ENCODE measurements around the gene UBL4A.

The UBL4A gene

DNA sequence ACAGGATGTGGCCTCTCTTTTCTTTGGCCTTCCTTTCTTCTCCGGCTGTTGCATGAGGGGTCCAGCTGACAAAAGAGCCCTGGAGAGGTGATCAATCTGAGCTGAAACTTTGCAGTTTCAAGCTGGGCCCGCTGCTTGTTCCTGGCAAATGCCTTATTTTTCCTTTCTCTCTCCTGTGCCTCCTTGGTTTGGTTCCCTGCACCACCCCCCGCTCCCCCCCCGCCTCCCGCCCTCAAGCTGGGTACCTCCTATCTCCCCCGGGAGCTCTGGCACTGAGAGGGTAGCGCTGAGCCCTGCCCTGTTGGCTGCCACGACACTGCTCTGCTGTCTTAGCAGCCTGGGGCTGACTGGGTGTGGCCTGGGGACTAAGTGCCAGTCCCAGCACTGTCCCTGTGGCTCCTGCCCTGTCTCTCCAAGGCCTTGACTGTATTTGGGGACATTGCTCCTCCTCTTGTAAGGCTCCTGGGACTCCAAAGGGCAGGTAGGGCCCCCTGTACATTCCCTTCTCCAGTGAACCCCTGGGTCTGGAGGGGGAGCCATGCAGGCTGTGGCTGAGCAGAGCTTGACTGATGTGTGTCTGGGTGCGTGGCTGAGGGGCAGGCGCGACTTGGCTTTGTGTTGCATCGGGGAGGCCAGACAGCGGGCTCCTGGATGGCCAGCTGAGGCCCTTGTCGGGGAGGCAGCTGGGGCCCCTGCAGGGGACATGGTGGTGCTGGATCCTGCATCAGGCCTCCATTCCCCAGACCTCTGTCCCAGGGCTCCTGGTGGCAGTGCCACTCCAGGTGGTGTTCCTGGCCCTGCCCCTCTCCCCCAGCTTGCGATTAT, 27.2 kb downstream of the UBL4A start:
- TF ChIP-seq, protein P1, sequence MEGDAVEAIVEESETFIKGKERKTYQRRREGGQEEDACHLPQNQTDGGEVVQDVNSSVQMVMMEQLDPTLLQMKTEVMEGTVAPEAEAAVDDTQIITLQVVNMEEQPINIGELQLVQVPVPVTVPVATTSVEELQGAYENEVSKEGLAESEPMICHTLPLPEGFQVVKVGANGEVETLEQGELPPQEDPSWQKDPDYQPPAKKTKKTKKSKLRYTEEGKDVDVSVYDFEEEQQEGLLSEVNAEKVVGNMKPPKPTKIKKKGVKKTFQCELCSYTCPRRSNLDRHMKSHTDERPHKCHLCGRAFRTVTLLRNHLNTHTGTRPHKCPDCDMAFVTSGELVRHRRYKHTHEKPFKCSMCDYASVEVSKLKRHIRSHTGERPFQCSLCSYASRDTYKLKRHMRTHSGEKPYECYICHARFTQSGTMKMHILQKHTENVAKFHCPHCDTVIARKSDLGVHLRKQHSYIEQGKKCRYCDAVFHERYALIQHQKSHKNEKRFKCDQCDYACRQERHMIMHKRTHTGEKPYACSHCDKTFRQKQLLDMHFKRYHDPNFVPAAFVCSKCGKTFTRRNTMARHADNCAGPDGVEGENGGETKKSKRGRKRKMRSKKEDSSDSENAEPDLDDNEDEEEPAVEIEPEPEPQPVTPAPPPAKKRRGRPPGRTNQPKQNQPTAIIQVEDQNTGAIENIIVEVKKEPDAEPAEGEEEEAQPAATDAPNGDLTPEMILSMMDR (IDR thresholded peaks at IDR 0.05; ENCODE audit: low read depth, low read length), result no peak
- no peak for DNase-seq (ENCODE audit: extremely low read depth, low read depth)

DNA sequence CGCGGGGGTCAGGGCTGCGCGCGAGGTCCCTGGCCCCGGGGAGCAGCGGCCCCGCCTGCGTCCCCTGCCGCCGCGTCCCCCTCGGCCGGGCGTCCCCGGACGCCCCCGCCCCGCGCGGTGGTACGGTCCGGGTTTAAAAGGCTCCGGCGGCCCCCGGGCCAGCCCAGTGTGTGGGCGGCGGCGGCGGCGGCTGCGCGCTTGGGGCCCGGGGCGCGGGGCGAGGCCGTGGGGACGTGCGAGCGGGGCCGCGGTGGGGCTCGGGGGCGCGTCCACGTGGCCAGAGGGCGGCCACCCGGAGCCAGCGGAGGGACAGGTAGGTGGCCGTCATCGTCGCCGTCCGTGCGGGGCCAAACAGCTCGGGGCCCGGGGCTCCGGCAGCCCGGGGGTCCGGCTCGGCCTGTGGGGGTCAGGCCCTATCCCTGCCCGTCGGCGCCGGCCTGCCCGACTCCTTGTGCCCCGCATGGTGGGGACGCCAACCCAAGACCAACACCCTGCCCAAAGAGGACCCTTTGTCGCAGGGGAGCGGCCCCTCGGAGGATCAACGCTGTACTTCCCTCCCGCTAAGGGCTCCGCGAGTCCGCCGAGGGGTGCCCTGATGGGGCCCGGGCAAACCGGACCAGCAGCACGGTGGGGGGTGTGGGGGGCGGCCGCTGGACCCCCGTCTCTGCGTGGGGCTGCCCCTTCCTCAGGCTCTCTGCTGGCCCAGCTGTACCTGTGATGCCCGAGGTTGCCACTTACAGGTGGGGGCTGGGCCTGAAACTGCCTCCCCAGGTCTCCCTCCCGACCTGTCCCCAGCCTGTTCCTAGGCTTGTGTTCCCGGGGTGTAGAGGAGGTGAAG, 28.1 kb downstream of the UBL4A start, which contains the start of gene PLXNA3:
Gene PLXNA3 (plus strand): TSS at position 166 of the 838 bp plus-strand sequence. CDS start 1,903 bp downstream, outside the sequence.
- no peak for DNase-seq (ENCODE audit: extremely low read depth, low read depth)
- TF ChIP-seq, protein P1 (IDR thresholded peaks at IDR 0.05; ENCODE audit: low read depth, low read length), result no peak

DNA sequence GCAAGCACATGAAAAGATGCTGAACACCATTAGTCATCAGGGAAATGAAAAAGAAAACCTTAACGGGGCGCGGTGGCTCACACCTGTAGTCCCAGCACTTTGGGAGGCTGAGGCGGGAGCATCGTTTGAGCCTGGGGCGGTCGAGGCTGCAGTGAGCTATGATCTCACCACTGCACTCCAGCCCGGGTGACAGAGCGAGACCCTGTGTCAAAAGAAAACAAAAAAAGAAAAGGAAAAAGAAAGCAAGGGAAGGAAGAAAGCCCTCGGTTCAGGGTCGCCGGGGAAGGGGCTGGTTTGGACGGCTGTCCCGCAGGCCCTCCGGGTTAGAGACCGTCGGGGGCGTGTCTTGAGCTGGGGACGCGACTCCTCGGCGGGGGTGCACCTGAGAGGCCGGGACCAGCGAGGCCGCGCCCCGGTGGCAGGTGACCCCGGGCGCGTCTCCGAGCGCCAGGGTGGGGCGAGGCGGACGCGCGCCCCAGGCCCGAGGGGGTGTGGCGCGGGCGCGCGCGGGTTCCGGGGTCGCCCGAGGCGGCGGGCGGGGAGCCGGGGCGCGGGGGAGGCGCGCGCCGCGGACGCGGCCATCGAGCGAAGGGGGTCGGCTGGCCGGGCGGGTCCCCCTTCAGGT, 28.8 kb downstream of the UBL4A start:
- DNase-seq (ENCODE audit: extremely low read depth, low read depth), result no peak
- TF ChIP-seq, protein P1 (IDR thresholded peaks at IDR 0.05; ENCODE audit: low read depth, low read length), result no peak

DNA sequence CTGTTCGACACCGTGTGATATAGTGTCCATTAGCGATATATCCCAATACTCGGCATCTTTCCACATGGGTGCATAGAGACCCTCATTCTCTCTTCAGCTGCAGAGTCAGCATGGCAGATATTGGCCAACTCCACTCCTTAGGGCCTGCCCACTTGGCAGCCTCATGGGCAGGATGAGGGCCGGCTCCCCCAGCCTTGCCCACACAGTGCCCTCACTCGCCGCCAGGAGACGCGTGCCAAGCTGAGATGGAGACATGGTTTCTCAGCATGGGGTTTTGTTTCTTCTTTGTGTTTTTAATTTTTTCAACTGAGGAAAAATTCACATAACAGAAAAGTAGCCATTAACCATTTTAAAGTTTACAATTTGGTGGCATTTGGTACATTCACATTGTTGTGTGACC, 33.6 kb downstream of the UBL4A start:
- no peak for DNase-seq (ENCODE audit: extremely low read depth, low read depth)
- TF ChIP-seq, protein P1 (IDR thresholded peaks at IDR 0.05; ENCODE audit: low read depth, low read length), result no peak

DNA sequence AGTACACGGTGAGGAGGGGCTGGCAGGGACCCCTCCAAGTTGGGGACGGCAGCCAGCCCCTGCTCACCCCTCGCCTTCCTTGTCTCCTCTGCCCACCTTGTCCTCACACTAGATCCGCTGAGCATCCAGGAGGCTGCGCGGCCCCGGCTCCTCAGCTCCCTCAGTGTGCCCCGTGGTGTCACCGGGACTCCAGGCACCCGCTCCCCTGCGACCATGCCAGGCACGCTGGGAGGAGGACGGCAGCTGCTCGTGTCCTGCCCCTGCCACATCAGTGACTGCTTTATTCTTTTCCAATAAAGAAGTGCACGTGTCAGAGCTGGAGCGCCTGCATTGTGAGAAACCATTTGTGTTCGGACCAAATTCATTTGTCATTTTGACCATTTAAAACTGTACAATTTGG, 36.1 kb downstream of the UBL4A start:
- TF ChIP-seq, protein P1 (IDR thresholded peaks at IDR 0.05; ENCODE audit: low read depth, low read length), result no peak
- no peak for DNase-seq (ENCODE audit: extremely low read depth, low read depth)

DNA sequence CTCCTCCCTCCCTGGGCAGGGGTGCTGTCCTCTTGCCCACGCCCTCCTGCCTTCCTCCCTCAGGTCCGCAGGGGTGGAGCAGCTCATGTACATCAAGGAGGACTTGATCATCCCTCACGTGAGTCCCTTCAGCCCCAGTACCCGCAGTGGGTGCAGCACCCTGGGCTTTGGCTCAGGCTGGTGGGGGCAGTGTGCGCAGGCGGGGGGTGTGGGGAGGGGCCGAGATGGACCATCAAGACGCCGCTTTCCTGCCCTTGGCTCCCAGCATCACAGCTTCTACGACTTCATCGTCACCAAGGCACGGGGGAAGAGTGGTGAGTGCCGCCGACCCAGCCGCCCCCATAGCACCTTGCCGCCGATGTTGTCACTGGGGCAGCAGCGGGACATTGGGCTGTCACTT, 36.8 kb downstream of the UBL4A start:
- DNase-seq (ENCODE audit: extremely low read depth, low read depth), result no peak
- TF ChIP-seq, protein P1 (IDR thresholded peaks at IDR 0.05; ENCODE audit: low read depth, low read length), result no peak

All from AG09319 (cell line).